Measurements from ENCODE around the gene TRAPPC5.

DNA sequence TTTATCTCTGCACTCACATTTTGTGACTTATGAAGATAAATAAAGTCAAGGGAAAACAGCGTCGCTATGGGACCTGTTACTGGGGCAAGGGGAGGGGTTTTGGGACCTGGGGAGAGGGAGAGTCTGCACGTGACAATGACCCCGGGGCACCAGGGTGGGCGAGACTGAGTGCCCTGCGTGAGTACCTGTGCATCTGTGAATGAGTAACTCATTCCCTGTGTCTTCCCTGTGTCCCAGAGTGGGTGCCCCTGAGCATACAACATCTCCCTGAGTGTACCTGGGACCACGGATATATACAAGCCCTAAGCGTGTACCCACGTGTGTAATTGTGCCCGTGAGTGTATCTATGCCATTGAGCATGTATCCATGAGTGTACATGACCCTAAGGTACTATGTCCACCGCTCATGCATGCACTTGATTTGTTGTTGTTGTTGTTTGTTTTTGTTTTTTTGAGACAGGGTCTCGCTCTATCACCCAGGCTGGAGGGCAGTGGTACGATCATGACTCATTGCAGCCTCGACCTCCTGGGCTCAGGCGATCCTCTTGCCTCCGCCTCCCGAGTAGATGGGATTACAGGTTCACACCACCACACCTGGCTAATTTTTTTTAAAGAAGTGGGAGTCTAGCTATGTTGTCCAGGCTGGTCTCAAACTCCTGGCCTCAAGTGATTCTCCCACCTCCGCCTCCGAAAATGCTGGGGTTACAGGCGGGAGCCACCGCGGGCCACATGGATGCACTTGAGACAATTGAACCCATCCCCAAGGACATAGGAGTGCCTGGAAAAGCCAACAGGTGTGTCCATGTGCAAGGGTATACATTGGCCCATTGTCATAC, 645 bp upstream of the TRAPPC5 start:
- TF ChIP-seq, protein P1, sequence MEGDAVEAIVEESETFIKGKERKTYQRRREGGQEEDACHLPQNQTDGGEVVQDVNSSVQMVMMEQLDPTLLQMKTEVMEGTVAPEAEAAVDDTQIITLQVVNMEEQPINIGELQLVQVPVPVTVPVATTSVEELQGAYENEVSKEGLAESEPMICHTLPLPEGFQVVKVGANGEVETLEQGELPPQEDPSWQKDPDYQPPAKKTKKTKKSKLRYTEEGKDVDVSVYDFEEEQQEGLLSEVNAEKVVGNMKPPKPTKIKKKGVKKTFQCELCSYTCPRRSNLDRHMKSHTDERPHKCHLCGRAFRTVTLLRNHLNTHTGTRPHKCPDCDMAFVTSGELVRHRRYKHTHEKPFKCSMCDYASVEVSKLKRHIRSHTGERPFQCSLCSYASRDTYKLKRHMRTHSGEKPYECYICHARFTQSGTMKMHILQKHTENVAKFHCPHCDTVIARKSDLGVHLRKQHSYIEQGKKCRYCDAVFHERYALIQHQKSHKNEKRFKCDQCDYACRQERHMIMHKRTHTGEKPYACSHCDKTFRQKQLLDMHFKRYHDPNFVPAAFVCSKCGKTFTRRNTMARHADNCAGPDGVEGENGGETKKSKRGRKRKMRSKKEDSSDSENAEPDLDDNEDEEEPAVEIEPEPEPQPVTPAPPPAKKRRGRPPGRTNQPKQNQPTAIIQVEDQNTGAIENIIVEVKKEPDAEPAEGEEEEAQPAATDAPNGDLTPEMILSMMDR (IDR thresholded peaks at IDR 0.05; ENCODE audit: low read depth, low read length) = no peak
- TF ChIP-seq, protein P2, sequence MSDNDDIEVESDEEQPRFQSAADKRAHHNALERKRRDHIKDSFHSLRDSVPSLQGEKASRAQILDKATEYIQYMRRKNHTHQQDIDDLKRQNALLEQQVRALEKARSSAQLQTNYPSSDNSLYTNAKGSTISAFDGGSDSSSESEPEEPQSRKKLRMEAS (IDR thresholded peaks at IDR 0.05; ENCODE audit: low read depth, low read length) = no peak
